HEK293 (cell line): ENCODE measurements around the gene TEAD1.

Source experiments
- CTCF ChIA-PET: fragments of 350-600 bp; formaldehyde crosslinking; extraction: SDS; loops from one replicate; lab custom pipeline; 2021; ENCODE audit warnings: antibody characterized with exemption; lab: Yijun Ruan, JAX
- POLR2A ChIA-PET: fragments of 300-600 bp; formaldehyde crosslinking; extraction: SDS; loops from one replicate; lab custom pipeline; 2020; ENCODE audit warnings: antibody characterized with exemption, inconsistent platforms; lab: Yijun Ruan, JAX
- H3K27ac ChIP-seq: fragments of 200-500 bp; sonication (Bioruptor generic); 2 replicates; pipeline ENCODE4 v1.5.1; 2014; ENCODE audit warnings: low read depth, low read length, control low read depth, inconsistent platforms; ENCODE audit errors: extremely low read depth
- H3K36me3 ChIP-seq, 2 experiments: fragments of 200-500 bp in 1 of 2; sonication (Bioruptor generic) in 1 of 2; 1 replicate in 1 of 2; 2 replicates in 1 of 2; pipeline ENCODE4 v1.5.1; 2014 to 2017; ENCODE audit warnings: inconsistent platforms in 2 of 2, low read length in 2 of 2; ENCODE audit not compliant: control insufficient read depth in 2 of 2, insufficient read depth in 1 of 2
- H3K4me1 ChIP-seq: fragments of 200-500 bp; sonication (Bioruptor generic); 2 replicates; pipeline ENCODE4 v1.5.1; 2014; ENCODE audit warnings: mild to moderate bottlenecking, low read length, inconsistent platforms; ENCODE audit not compliant: control insufficient read depth, insufficient read depth
- H3K4me3 ChIP-seq: 2 replicates; pipeline ENCODE4 v1.5.1; 2011; ENCODE audit warnings: low read depth, mild to moderate bottlenecking, control low read depth, low read length, moderate library complexity
- H3K9me3 ChIP-seq: fragments of 200-500 bp; sonication (Bioruptor generic); 2 replicates; pipeline ENCODE4 v1.5.1; 2014; ENCODE audit warnings: low read depth, low read length, inconsistent platforms; ENCODE audit not compliant: control insufficient read depth, insufficient read depth
- EGR2 ChIP-seq: fragments of 450-650 bp; formaldehyde crosslinking; IDR thresholded peaks from 2 replicates; pipeline ENCODE4 v1.5.1; 2016; ENCODE audit warnings: low read depth, missing biosample characterization, missing genetic modification characterization
- IKZF3 ChIP-seq: fragments of 450-650 bp; IDR thresholded peaks from 2 replicates; pipeline ENCODE4 v1.5.0; 2018; ENCODE audit warnings: missing biosample characterization, mild to moderate bottlenecking, missing genetic modification characterization, moderate library complexity
- KLF1 ChIP-seq: fragments of 450-650 bp; formaldehyde crosslinking; IDR thresholded peaks from 2 replicates; pipeline ENCODE4 v1.5.1; 2016; ENCODE audit warnings: missing biosample characterization, missing genetic modification characterization
- PRDM1 ChIP-seq: fragments of 450-650 bp; formaldehyde crosslinking; IDR thresholded peaks from 2 replicates; pipeline ENCODE4; 2016; ENCODE audit warnings: missing biosample characterization, missing genetic modification characterization
- RBAK ChIP-seq: fragments of 450-650 bp; formaldehyde crosslinking; IDR thresholded peaks from 2 replicates; pipeline ENCODE4 v1.5.1; 2016; ENCODE audit warnings: missing biosample characterization, missing genetic modification characterization
- ZBTB20 ChIP-seq: fragments of 450-650 bp; formaldehyde crosslinking; IDR thresholded peaks from 2 replicates; pipeline ENCODE4 v1.5.1; 2016; ENCODE audit warnings: missing biosample characterization, missing genetic modification characterization
- ZFP69B ChIP-seq: fragments of 450-650 bp; formaldehyde crosslinking; IDR thresholded peaks from 2 replicates; pipeline ENCODE4 v1.5.1; 2016; ENCODE audit warnings: missing biosample characterization, missing genetic modification characterization
- ZNF121 ChIP-seq: fragments of 450-650 bp; formaldehyde crosslinking; IDR thresholded peaks from 2 replicates; pipeline ENCODE4 v1.5.1; 2016; ENCODE audit warnings: missing biosample characterization, missing genetic modification characterization
- ZNF133 ChIP-seq: fragments of 450-650 bp; formaldehyde crosslinking; IDR thresholded peaks from 2 replicates; pipeline ENCODE4 v1.5.1; 2016; ENCODE audit warnings: missing biosample characterization, missing genetic modification characterization
- ZNF202 ChIP-seq: fragments of 450-650 bp; formaldehyde crosslinking; IDR thresholded peaks from 2 replicates; pipeline ENCODE4 v1.5.1; 2016; ENCODE audit warnings: missing biosample characterization, missing genetic modification characterization, borderline replicate concordance
- ZNF274 ChIP-seq, 2 experiments: fragments of 200-500 bp in 1 of 2; fragments of 450-650 bp in 1 of 2; sonication (Bioruptor generic) in 1 of 2; formaldehyde crosslinking in 1 of 2; IDR thresholded peaks; 2 replicates each; pipeline versions ENCODE4 v1.5.1 to v1.6.1; 2014 to 2016; ENCODE audit warnings: borderline replicate concordance in 1 of 2, inconsistent platforms in 1 of 2, low read length in 1 of 2, missing biosample characterization in 1 of 2, missing genetic modification characterization in 1 of 2
- ZNF335 ChIP-seq: fragments of 450-650 bp; formaldehyde crosslinking; conservative IDR thresholded peaks from 2 replicates; pipeline ENCODE4 v1.5.1; 2016; ENCODE audit warnings: missing biosample characterization, missing genetic modification characterization
- ZNF366 ChIP-seq: fragments of 450-650 bp; formaldehyde crosslinking; conservative IDR thresholded peaks from 2 replicates; pipeline ENCODE4 v1.5.1; 2016; ENCODE audit warnings: missing biosample characterization, missing genetic modification characterization
- ZNF530 ChIP-seq: fragments of 450-650 bp; formaldehyde crosslinking; IDR thresholded peaks from 2 replicates; pipeline ENCODE4 v1.5.1; 2016; ENCODE audit warnings: low read depth, missing biosample characterization, missing genetic modification characterization
- ZNF623 ChIP-seq: fragments of 450-650 bp; formaldehyde crosslinking; IDR thresholded peaks from 2 replicates; pipeline ENCODE4 v1.5.1; 2016; ENCODE audit warnings: missing biosample characterization, missing genetic modification characterization
- ZNF624 ChIP-seq: fragments of 450-650 bp; formaldehyde crosslinking; IDR thresholded peaks from 2 replicates; pipeline ENCODE4 v1.5.1; 2017; ENCODE audit warnings: missing biosample characterization, missing genetic modification characterization
- ZNF626 ChIP-seq: fragments of 450-650 bp; sonication (Bioruptor Pico); formaldehyde crosslinking; IDR thresholded peaks from 2 replicates; pipeline ENCODE4 v1.5.1; 2018; ENCODE audit warnings: missing biosample characterization, missing genetic modification characterization, inconsistent platforms
- ZNF664 ChIP-seq: fragments of 450-650 bp; formaldehyde crosslinking; IDR thresholded peaks from 2 replicates; pipeline ENCODE4 v1.5.1; 2016; ENCODE audit warnings: missing biosample characterization, missing genetic modification characterization
- ZNF701 ChIP-seq: fragments of 450-650 bp; formaldehyde crosslinking; IDR thresholded peaks from 2 replicates; pipeline ENCODE4 v1.5.1; 2016; ENCODE audit warnings: missing biosample characterization, missing genetic modification characterization
- ZNF747 ChIP-seq: fragments of 450-650 bp; formaldehyde crosslinking; IDR thresholded peaks from 2 replicates; pipeline ENCODE4 v1.5.1; 2016; ENCODE audit warnings: missing biosample characterization, missing genetic modification characterization
- TF ChIP-seq, protein P1 (sequence below): fragments of 450-650 bp; formaldehyde crosslinking; IDR thresholded peaks from 2 replicates; pipeline ENCODE4 v1.5.1; 2016; ENCODE audit warnings: missing biosample characterization, missing genetic modification characterization
- TF ChIP-seq, protein P2 (sequence below): fragments of 450-650 bp; formaldehyde crosslinking; IDR thresholded peaks from 2 replicates; pipeline ENCODE4 v1.5.1; 2016; ENCODE audit warnings: missing biosample characterization, missing genetic modification characterization
- TF ChIP-seq, protein P3 (sequence below): fragments of 450-650 bp; formaldehyde crosslinking; IDR thresholded peaks from 2 replicates; pipeline ENCODE4 v1.5.1; 2017; ENCODE audit warnings: missing biosample characterization, missing genetic modification characterization
- TF ChIP-seq, protein P4 (sequence below): fragments of 450-650 bp; formaldehyde crosslinking; IDR thresholded peaks from 2 replicates; pipeline ENCODE4 v1.5.1; 2016; ENCODE audit warnings: missing biosample characterization, missing genetic modification characterization

The TEAD1 gene

DNA sequence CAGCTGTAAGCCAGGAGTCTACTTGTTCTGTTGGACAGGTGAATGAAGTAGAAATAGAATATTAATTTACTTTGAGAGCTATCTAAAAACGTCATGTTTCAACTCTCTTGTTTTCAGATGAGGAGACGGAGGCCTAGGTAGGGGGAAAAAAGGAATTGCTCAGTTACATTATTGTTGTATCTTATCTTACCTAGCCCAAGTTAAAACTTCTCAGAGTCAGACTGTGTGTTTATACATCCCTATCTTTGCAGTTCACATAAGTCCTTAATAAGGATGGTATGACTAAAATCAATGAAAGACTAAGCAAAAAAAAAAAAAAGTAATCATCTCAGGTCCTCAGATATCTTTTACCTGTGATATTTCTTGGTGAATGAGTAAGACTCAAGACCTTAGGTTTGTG, 62.8 kb downstream of the TEAD1 start:
- POLR2A ChIA-PET = no interaction called here

DNA sequence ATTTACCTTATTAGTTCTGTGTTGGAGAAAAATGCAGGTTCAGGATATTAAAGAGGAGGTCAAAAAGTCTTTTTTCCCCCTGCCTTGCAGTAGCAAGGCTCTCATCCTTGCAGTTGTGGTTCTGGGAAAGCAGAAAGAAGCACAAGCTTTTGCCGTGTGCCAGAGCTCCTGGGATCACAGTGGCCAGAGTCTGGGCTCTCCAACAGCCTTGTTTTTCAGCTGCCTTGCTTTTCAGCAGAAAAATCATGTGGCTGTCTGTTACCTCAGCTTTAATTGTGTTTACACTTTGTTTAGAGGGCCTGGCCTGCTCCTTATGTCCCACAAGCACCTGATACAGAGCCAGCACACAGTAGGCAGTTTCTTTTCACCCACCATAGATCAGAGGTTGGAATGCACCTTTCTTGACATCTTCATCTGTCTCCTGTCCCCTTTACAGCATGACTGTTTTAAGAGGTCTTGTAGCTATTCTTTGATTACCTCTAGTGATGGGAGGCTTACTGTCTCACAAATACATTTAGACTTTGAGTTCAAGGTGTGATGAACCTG, 67.5 kb downstream of the TEAD1 start:
- CTCF ChIA-PET = no interaction called here

More for the DNA sequence above, 62.8 kb downstream of the TEAD1 start:
- no peaks in the 10 kb centered on the region for H3K9me3 ChIP-seq
- no peaks in the 10 kb centered on the region for H3K4me1 ChIP-seq
- TF ChIP-seq ZNF335 (no peak), ZNF747 (tag by site-specific recombination) (no peak), IKZF3 (tag by site-specific recombination) (no peak), ZNF133 (no peak), PRDM1 (no peak), ZNF202 (no peak), EGR2 (tag by site-specific recombination) (no peak), RBAK (no peak)
- TF ChIP-seq, protein P1, sequence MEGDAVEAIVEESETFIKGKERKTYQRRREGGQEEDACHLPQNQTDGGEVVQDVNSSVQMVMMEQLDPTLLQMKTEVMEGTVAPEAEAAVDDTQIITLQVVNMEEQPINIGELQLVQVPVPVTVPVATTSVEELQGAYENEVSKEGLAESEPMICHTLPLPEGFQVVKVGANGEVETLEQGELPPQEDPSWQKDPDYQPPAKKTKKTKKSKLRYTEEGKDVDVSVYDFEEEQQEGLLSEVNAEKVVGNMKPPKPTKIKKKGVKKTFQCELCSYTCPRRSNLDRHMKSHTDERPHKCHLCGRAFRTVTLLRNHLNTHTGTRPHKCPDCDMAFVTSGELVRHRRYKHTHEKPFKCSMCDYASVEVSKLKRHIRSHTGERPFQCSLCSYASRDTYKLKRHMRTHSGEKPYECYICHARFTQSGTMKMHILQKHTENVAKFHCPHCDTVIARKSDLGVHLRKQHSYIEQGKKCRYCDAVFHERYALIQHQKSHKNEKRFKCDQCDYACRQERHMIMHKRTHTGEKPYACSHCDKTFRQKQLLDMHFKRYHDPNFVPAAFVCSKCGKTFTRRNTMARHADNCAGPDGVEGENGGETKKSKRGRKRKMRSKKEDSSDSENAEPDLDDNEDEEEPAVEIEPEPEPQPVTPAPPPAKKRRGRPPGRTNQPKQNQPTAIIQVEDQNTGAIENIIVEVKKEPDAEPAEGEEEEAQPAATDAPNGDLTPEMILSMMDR (tag by site-specific recombination) = no peak
- no peak overlapping the region for H3K27ac ChIP-seq
- H3K4me3 ChIP-seq = no peak overlapping the region
- H3K36me3 ChIP-seq = no peaks in the 10 kb centered on the region
- CTCF ChIA-PET = interaction anchor here (0.7 to 1.7 kb wide), 2 partner anchors 9 to 21 kb away, joined by 3 to 4 read pairs; no protein-coding TSS in a partner anchor

More for the DNA sequence above, 67.5 kb downstream of the TEAD1 start:
- TF ChIP-seq ZNF530 (tag by site-specific recombination) (no peak), ZNF626 (tag by site-specific recombination) (no peak), KLF1 (tag by site-specific recombination) (no peak), ZNF274 (IDR thresholded peaks at IDR 0.05; ENCODE audit: low read length) (no peak), ZNF274 (tag by site-specific recombination; IDR thresholded peaks at IDR 0.05; ENCODE audit: borderline replicate concordance) (no peak), RBAK (no peak), ZFP69B (tag by site-specific recombination) (no peak), ZNF701 (tag by site-specific recombination) (no peak), ZNF623 (no peak), ZNF624 (tag by site-specific recombination) (no peak), ZNF664 (tag by site-specific recombination) (no peak), ZBTB20 (tag by site-specific recombination) (no peak), ZNF366 (tag by site-specific recombination) (no peak), ZNF121 (tag by site-specific recombination) (no peak)
- TF ChIP-seq, protein P2, sequence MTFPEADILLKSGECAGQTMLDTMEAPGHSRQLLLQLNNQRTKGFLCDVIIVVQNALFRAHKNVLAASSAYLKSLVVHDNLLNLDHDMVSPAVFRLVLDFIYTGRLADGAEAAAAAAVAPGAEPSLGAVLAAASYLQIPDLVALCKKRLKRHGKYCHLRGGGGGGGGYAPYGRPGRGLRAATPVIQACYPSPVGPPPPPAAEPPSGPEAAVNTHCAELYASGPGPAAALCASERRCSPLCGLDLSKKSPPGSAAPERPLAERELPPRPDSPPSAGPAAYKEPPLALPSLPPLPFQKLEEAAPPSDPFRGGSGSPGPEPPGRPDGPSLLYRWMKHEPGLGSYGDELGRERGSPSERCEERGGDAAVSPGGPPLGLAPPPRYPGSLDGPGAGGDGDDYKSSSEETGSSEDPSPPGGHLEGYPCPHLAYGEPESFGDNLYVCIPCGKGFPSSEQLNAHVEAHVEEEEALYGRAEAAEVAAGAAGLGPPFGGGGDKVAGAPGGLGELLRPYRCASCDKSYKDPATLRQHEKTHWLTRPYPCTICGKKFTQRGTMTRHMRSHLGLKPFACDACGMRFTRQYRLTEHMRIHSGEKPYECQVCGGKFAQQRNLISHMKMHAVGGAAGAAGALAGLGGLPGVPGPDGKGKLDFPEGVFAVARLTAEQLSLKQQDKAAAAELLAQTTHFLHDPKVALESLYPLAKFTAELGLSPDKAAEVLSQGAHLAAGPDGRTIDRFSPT (tag by site-specific recombination) = no peak
- TF ChIP-seq, protein P3, sequence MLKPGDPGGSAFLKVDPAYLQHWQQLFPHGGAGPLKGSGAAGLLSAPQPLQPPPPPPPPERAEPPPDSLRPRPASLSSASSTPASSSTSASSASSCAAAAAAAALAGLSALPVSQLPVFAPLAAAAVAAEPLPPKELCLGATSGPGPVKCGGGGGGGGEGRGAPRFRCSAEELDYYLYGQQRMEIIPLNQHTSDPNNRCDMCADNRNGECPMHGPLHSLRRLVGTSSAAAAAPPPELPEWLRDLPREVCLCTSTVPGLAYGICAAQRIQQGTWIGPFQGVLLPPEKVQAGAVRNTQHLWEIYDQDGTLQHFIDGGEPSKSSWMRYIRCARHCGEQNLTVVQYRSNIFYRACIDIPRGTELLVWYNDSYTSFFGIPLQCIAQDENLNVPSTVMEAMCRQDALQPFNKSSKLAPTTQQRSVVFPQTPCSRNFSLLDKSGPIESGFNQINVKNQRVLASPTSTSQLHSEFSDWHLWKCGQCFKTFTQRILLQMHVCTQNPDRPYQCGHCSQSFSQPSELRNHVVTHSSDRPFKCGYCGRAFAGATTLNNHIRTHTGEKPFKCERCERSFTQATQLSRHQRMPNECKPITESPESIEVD (tag by site-specific recombination) = no peak
- TF ChIP-seq, protein P4, sequence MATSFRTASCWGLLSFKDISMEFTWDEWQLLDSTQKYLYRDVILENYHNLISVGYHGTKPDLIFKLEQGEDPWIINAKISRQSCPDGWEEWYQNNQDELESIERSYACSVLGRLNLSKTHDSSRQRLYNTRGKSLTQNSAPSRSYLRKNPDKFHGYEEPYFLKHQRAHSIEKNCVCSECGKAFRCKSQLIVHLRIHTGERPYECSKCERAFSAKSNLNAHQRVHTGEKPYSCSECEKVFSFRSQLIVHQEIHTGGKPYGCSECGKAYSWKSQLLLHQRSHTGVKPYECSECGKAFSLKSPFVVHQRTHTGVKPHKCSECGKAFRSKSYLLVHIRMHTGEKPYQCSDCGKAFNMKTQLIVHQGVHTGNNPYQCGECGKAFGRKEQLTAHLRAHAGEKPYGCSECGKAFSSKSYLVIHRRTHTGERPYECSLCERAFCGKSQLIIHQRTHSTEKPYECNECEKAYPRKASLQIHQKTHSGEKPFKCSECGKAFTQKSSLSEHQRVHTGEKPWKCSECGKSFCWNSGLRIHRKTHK = no peak
- Histone ChIP-seq H3K27ac (no peak overlapping the region), H3K4me1 (peaks cover 9% of the 10 kb centered on the region), H3K4me3 (no peak overlapping the region), H3K9me3 (no peaks in the 10 kb centered on the region), H3K36me3 (no peaks in the 10 kb centered on the region)
- POLR2A ChIA-PET = no interaction called here
